ENCODE data around the gene TANGO2. TPM values are rescaled to one million over a fixed set of nuclear protein-coding genes. Genes with fewer than 3 reads are reported as not detected.

The TANGO2 gene
- total RNA-seq, 1 donor from 2014 or later = 17.4 TPM

GRCh38 chr22:20022231-20022977, 1.5 kb downstream of the TANGO2 start:
- Mint-ChIP-seq H3K27me3 (peaks cover 28% of the 10 kb centered on the region), H3K27ac (peak overlapping the region; percentile 51)
- DNase-seq (ENCODE audit: extremely low spot score, unreplicated experiment) = no peak

GRCh38 chr22:20022978-20023613, 2.2 kb downstream of the TANGO2 start:
- Mint-ChIP-seq H3K27ac (no peak overlapping the region), H3K4me3 (no peak overlapping the region)

More at GRCh38 chr22:20022231-20022977, 1.5 kb downstream of the TANGO2 start:
- Mint-ChIP-seq H3K4me1 (ENCODE audit: unreplicated experiment) (no peaks in the 10 kb centered on the region), H3K36me3 (no peaks in the 10 kb centered on the region), H3K9me3 (no peaks in the 10 kb centered on the region), H3K4me3 (peak overlapping the region; percentile 88)
- TF ChIP-seq, protein P1, sequence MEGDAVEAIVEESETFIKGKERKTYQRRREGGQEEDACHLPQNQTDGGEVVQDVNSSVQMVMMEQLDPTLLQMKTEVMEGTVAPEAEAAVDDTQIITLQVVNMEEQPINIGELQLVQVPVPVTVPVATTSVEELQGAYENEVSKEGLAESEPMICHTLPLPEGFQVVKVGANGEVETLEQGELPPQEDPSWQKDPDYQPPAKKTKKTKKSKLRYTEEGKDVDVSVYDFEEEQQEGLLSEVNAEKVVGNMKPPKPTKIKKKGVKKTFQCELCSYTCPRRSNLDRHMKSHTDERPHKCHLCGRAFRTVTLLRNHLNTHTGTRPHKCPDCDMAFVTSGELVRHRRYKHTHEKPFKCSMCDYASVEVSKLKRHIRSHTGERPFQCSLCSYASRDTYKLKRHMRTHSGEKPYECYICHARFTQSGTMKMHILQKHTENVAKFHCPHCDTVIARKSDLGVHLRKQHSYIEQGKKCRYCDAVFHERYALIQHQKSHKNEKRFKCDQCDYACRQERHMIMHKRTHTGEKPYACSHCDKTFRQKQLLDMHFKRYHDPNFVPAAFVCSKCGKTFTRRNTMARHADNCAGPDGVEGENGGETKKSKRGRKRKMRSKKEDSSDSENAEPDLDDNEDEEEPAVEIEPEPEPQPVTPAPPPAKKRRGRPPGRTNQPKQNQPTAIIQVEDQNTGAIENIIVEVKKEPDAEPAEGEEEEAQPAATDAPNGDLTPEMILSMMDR (conservative IDR thresholded peaks at IDR 0.05) = no peak

GRCh38 chr22:20024225-20024624, 3.3 kb downstream of the TANGO2 start:
- H3K36me3 Mint-ChIP-seq = no peaks in the 10 kb centered on the region
- TF ChIP-seq, protein P1 (conservative IDR thresholded peaks at IDR 0.05) = no peak
- H3K27ac Mint-ChIP-seq = no peak overlapping the region
- no peak for DNase-seq (ENCODE audit: extremely low spot score, unreplicated experiment)
- H3K4me1 Mint-ChIP-seq (ENCODE audit: unreplicated experiment) = no peaks in the 10 kb centered on the region
- H3K4me3 Mint-ChIP-seq = no peak overlapping the region
- no peaks in the 10 kb centered on the region for H3K9me3 Mint-ChIP-seq
- H3K27me3 Mint-ChIP-seq = peaks cover 10% of the 10 kb centered on the region

More at GRCh38 chr22:20022978-20023613, 2.2 kb downstream of the TANGO2 start:
- TF ChIP-seq, protein P1 (conservative IDR thresholded peaks at IDR 0.05) = no peak
- peaks cover 21% of the 10 kb centered on the region for H3K27me3 Mint-ChIP-seq
- DNase-seq (ENCODE audit: extremely low spot score, unreplicated experiment) = no peak
- no peaks in the 10 kb centered on the region for H3K9me3 Mint-ChIP-seq
- no peaks in the 10 kb centered on the region for H3K4me1 Mint-ChIP-seq (ENCODE audit: unreplicated experiment)
- H3K36me3 Mint-ChIP-seq = no peaks in the 10 kb centered on the region

GRCh38 chr22:20024650-20025397, 3.9 kb downstream of the TANGO2 start:
- H3K27ac Mint-ChIP-seq = no peak overlapping the region
- no peaks in the 10 kb centered on the region for H3K9me3 Mint-ChIP-seq
- H3K4me3 Mint-ChIP-seq = no peak overlapping the region
- DNase-seq (ENCODE audit: extremely low spot score, unreplicated experiment) = no peak
- H3K36me3 Mint-ChIP-seq = no peaks in the 10 kb centered on the region
- no peaks in the 10 kb centered on the region for H3K4me1 Mint-ChIP-seq (ENCODE audit: unreplicated experiment)
- TF ChIP-seq, protein P1 (conservative IDR thresholded peaks at IDR 0.05) = no peak
- peaks cover 4% of the 10 kb centered on the region for H3K27me3 Mint-ChIP-seq

DNA sequence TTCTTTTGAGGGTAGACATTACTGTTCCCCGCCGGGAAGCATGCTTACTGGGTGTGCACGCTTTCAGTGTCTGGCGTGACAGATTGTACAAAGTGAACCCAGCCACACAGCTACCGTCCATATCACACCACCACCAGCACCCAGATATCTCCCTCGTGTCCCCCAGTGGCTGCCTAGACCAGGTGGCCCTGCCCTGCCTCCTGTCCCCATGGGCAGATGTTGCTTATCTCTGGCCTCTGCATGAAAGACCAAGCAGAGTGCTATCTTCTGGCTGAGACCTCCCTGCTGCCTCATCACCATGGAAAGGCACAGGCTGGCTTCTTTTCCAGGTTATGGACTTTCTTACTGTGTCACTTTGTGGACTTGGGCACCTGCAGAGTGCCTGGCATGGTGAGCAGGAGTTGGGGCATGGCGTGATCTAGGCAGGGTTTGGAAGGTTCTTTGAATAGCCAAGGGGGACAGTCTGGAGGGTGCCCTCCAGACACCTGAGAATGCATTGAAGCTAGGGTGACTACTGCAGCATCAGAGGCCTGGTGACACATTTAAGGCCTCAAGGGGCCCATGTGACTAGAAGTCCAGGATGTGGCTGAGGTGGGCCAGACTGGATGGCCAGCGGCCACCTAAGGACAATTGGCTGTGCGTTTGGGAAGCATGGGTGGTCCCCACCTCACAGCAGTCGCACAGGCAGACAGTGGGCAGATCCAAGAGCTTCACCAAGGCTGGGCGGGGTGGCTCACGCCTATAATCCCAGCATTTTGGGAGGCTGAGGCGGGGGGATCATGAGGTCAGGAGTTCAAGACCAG, 4.7 kb downstream of the TANGO2 start:
- H3K27ac Mint-ChIP-seq = no peak overlapping the region
- no peaks in the 10 kb centered on the region for H3K9me3 Mint-ChIP-seq
- no peak overlapping the region for H3K4me3 Mint-ChIP-seq
- TF ChIP-seq, protein P1 (conservative IDR thresholded peaks at IDR 0.05) = no peak
- H3K4me1 Mint-ChIP-seq (ENCODE audit: unreplicated experiment) = no peaks in the 10 kb centered on the region
- no peak for DNase-seq (ENCODE audit: extremely low spot score, unreplicated experiment)
- no peaks in the 10 kb centered on the region for H3K36me3 Mint-ChIP-seq
- H3K27me3 Mint-ChIP-seq = no peaks in the 10 kb centered on the region
